Measurements from ENCODE around the gene AFF3. TPM values are rescaled to one million over a fixed set of nuclear protein-coding genes. Genes with fewer than 3 reads are reported as not detected.
"Not testable (repeated sequence)": the region's sequence is repeated elsewhere in the genome, so short reads cannot be mapped to it uniquely, and the experiment has no call there.

Gene AFF3
- total RNA-seq, 1 experiment from 2014 or later: 1.6 TPM

- in situ Hi-C loops (cut with HindIII; ENCODE audit: low pct_unique_long_range_greater_than_20kb, low sequenced_read_pairs): no loop called here
- no peak for DNase-seq (ENCODE audit: low read depth)
These were observed 28.4 kb downstream of the AFF3 start for GRCh38 chr2:100113990-100114433.

- no peak for DNase-seq (ENCODE audit: low read depth)
- in situ Hi-C loops (cut with HindIII; ENCODE audit: low pct_unique_long_range_greater_than_20kb, low sequenced_read_pairs): no loop called here
These were observed 31.8 kb downstream of the AFF3 start for GRCh38 chr2:100110614-100111000.

DNA sequence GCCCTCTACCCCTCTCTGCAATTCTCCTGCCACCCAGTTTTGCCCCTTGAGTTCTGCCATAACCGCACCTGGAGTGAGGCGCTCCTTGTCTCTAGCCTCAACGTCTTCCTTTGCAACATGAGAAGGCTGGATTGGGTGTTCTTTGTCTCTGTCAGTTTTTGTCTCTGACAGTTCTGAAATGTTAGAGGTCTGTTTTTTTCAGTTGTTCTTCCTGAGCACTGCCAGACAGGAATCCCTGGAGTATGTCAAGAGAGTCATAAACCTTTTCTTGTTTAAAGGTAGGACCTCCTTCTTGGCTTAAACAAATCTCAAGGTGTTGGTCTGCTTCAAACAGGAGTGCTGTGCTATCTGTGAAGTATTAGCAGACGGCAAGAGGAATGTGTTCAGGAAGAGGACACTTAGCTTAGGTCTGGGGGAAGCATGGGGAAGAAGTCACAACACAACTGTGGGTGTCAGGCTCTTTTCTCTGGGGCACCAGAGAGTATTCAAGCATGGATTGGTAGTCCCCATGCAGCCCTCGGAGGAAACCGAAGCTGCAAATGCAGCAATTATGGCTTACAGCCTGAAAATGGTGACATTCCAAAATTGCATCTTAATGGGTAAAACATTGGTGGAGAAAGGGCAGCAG, 32.3 kb downstream of the AFF3 start:
- no peak for DNase-seq (ENCODE audit: low read depth)
- in situ Hi-C loops (cut with HindIII; ENCODE audit: low pct_unique_long_range_greater_than_20kb, low sequenced_read_pairs): no loop called here

DNA sequence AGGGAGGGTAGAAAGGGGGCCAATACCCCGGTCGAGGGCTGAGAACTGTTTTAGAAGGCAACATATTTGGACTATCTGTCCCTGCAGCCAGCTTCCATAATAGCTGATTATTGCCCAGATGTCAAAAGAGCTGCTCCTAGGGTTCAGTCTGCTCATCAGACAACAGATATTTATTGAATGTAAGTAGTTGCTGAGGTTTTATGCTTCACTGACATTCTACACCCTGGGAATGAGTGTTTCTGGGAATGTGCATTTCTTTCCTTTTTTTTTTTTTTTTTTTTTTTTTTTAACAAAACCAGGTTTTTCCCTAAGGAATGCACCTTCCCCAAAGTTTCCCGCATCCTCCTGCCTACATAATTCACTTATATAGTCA, 33.8 kb downstream of the AFF3 start:
- DNase-seq (ENCODE audit: low read depth): peak; percentile 62
- in situ Hi-C loops (cut with HindIII; ENCODE audit: low pct_unique_long_range_greater_than_20kb, low sequenced_read_pairs): not testable (repeated sequence)

- in situ Hi-C loops (cut with HindIII; ENCODE audit: low pct_unique_long_range_greater_than_20kb, low sequenced_read_pairs): no loop called here
These were observed 34.3 kb downstream of the AFF3 start for GRCh38 chr2:100107906-100108647.

DNA sequence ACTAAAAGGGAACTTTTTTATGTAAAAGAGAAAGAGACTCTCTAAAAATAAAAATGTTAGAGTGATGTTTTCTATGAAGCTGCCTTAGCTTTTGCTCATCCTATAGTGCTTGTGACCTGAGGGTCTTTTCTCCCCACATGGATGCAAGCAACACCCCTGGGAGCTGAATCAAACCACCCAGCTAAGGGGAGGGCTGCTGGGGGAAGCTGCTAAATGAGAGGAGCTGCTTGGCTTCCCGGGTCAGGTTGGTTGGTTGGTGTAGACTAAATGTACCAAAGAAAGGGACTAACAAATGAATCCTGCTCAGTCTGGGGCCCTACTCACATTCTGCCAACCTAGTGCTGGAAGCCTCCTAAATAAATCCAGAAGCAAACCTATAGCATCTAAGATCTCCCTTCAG, 35.0 kb downstream of the AFF3 start:
- in situ Hi-C loops (cut with HindIII; ENCODE audit: low pct_unique_long_range_greater_than_20kb, low sequenced_read_pairs): no loop called here
- DNase-seq (ENCODE audit: low read depth): no peak

More at GRCh38 chr2:100107906-100108647, 34.3 kb downstream of the AFF3 start:
- DNase-seq (ENCODE audit: low read depth): no peak

DNA sequence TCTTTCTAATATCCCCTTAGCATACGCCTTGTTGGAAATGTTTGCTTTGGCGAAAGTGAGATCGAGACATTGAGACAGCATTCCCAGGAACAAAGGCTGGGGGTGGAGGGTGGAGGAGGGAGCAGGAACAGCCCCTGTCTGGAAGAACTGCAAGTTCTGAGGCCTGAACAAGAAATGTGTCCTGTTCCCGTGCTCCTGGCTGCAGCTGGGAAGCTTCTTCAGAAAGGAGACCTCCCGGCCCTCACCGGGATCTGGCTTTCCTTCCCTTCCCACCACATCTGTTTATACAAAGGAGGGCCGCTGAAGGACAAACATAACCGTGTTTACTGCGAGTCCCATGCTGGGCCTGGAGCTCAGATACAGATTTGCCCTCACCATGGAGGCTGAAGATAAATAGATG, 35.9 kb downstream of the AFF3 start:
- no peak for DNase-seq (ENCODE audit: low read depth)
- in situ Hi-C loops (cut with HindIII; ENCODE audit: low pct_unique_long_range_greater_than_20kb, low sequenced_read_pairs): no loop called here

DNA sequence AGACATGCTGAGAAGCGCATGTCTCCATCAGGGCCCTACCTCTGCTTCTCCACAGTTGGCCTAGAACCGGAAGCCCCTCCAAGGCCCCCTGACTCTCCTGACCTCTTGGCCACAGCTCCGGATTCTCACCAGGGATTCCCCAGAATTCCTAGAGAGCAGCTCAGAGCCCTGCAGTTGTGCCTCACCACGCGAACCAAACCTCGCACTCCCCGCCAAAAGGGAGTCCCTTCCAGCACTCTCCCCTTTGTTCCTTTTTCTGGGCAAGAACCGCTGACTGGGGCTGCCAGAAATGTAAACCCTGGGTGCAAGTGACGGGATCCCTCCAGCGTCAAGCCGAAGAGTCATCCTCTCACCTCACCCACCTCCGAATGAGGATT, 36.7 kb downstream of the AFF3 start:
- in situ Hi-C loops (cut with HindIII; ENCODE audit: low pct_unique_long_range_greater_than_20kb, low sequenced_read_pairs): no loop called here

DNA sequence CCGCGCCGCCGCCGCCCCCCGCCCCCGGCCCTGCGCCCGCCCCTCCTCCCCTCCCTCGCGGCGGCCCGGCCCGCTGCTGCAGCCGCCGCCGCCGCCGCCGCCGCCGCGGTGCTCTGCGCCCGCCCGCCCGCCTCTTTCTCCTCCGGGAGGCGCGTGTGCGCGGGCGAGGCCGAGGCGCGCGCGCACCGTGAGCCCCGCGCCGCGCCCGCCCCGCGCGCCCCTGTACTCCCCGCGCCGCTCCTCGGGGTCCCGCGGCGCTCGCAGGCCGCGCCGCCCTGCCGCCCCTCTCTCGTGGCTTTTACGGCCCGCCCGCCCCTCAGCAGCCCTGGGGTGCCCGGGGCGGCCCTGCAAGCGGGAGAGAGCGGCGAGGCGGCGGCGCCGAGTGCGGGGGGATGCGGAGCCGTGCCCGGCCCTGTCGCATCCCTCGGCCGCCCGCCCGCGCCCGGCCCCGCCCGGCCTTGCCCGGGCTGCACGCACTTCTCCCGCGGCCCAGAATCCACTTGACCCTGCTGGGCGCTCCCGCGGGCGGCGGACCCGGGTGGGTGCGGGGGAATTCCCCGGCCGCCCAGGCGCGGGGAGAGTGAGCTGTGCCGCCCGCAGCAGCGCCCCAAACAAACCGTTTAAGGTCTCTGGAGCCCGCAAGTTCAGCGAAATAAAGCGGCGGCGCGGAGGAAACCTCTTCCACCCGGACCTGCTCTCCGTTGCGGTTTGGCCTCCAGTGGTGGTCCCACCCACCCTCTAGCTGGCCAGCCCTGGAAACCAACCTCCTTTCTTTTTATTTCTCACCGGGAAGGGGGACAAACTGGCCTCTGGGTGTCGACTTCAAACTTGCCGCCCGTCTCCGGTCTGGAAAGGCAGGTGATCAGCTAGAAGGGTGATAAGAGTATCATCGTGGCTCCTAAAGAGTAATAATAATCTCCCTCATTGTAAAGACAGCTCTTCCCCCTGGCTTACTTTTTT, 37.4 kb downstream of the AFF3 start:
- in situ Hi-C loops (cut with HindIII; ENCODE audit: low pct_unique_long_range_greater_than_20kb, low sequenced_read_pairs): no loop called here
- no peak for DNase-seq (ENCODE audit: low read depth)

More for the DNA sequence above, 36.7 kb downstream of the AFF3 start:
- DNase-seq (ENCODE audit: low read depth): no peak

DNA sequence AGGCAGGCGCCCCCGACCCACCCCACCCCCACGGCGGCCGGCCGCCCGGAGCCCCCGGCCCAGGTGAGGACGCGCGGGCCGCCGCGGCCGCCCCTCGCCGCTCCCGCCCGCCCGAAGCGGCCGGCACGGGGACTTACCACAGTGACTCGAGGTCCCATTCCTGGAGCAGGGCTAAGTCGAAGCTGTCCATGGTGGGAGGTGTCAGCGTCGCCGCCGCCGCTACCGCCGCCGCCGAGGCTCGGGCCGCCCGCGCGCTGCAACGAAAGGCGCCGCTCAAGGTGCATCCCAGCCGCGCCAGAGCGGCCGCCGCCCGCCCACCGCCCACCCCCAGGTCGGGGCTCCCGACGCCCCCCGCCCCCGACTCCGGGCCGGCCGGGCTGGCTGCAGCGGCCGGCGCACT, 38.1 kb downstream of the AFF3 start:
- in situ Hi-C loops (cut with HindIII; ENCODE audit: low pct_unique_long_range_greater_than_20kb, low sequenced_read_pairs); DNase-seq (ENCODE audit: low read depth): not testable (repeated sequence)

DNA sequence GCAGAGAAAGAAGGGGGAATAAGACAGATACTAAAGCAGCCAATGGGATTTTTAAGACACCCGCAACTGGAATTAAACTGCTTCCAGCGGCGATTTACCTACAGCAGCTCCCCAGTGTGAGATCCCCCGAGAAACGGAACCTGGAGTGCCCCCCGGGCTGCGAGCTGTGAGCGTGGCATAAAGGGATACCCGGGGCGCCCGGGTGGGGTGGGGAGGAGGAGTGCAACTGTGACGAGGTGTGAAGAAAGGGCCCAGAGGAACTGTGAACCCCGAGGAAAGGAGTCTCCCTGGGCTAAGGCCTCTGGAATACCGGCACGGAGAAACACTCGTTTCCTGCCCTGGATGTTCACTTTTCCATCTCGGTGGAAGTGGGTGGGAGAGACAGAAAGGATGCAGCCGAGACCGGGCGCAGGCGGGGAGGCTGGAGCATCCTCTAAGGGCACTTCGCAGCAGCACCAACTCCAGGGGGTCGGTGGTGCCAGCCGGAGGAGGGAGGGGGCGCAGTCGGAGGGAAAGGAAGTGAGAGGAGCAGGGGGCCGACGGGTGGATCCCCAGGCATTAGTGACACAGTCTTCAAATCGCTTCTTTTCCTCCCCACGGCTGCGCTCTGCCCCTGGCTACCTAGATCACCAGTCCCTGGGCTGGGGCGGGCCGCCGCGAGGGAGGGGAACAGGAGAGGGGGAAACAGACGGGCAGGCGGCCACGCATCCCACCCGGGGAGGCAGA, 38.7 kb downstream of the AFF3 start:
- in situ Hi-C loops (cut with HindIII; ENCODE audit: low pct_unique_long_range_greater_than_20kb, low sequenced_read_pairs); DNase-seq (ENCODE audit: low read depth): not testable (repeated sequence)

- DNase-seq (ENCODE audit: low read depth); in situ Hi-C loops (cut with HindIII; ENCODE audit: low pct_unique_long_range_greater_than_20kb, low sequenced_read_pairs): not testable (repeated sequence)
These were observed 39.8 kb downstream of the AFF3 start for GRCh38 chr2:100102466-100103180.

GRCh38 chr2:100098855-100099254, 43.5 kb downstream of the AFF3 start:
- in situ Hi-C loops (cut with HindIII; ENCODE audit: low pct_unique_long_range_greater_than_20kb, low sequenced_read_pairs); DNase-seq (ENCODE audit: low read depth): not testable (repeated sequence)

DNA sequence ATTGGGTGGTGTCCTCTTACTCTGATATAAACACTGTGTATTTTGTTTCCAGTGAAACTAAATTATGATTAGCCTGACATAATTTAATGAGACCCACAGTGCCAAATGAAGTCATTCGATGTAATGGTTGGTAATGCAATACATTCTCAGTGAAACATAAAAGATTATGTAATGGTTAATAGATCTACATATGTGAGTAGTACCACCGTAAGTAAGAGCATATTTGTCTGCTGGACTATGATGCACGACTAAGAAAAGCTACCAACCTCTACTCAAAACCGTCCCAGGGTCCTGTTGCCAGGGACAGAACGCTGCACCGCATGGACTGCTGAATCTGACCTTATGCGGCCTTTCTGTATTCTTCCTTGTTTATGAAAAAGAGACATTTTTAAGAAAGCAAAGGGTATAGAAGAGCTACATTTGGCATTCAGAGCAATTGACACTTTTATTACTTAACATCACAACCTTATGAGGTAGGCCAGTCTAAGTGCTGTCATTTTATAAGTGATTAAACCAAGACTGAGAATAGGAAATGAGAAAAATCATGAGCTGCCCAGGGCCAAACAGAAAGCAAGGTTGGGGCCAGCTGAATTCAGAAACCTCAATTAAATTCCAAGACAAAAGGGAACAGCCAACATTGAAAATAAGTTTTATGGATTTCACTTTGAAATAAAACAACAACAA, 44.6 kb downstream of the AFF3 start:
- DNase-seq (ENCODE audit: low read depth); in situ Hi-C loops (cut with HindIII; ENCODE audit: low pct_unique_long_range_greater_than_20kb, low sequenced_read_pairs): not testable (repeated sequence)

GRCh38 chr2:100095845-100096244, 46.5 kb downstream of the AFF3 start:
- in situ Hi-C loops (cut with HindIII; ENCODE audit: low pct_unique_long_range_greater_than_20kb, low sequenced_read_pairs); DNase-seq (ENCODE audit: low read depth): not testable (repeated sequence)

DNA sequence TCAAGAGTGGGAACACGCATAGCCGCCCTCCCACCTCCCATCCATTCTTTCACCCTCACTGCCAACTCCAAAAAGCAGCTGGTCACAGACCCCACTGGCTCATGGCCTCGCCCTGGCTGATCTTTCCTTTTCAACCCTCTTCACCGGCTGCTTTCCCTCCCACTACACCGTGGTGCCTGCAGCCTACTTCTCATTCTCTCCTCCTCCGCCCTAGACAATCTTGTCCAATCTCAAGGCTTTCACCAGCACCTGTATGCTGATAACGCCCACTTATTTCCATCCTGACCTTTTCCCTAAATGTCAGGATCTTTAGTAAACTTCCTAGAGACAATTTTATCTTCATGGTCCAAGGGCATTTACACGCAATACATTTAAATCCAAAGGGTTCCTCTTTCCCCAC, 50.6 kb downstream of the AFF3 start:
- in situ Hi-C loops (cut with HindIII; ENCODE audit: low pct_unique_long_range_greater_than_20kb, low sequenced_read_pairs); DNase-seq (ENCODE audit: low read depth): not testable (repeated sequence)

GRCh38 chr2:100085744-100086143, 56.6 kb downstream of the AFF3 start:
- DNase-seq (ENCODE audit: low read depth); in situ Hi-C loops (cut with HindIII; ENCODE audit: low pct_unique_long_range_greater_than_20kb, low sequenced_read_pairs): not testable (repeated sequence)
